SIG-M5 treated with dmso at 0.1 percent for 504 hours (cell line): Measurements from ENCODE around the gene TRIM37.

Experiments used
- DNase-seq: peaks from one replicate; lab custom pipeline; 2025; ENCODE audit not compliant: unreplicated experiment; lab: John Stamatoyannopoulos, UW

Gene TRIM37

GRCh38 chr17:59037960-59038359 lies 68.7 kb downstream of the TRIM37 start:
- no peak for DNase-seq

- DNase-seq = peak; percentile 52
Observed at GRCh38 chr17:59030811-59031210, 75.9 kb downstream of the TRIM37 start.

- DNase-seq = no peak
Observed at GRCh38 chr17:59028328-59028727, 78.4 kb downstream of the TRIM37 start.

GRCh38 chr17:59027750-59028149 lies 78.9 kb downstream of the TRIM37 start:
- DNase-seq = peak; percentile 64

- no peak for DNase-seq
Observed at GRCh38 chr17:59026176-59026939, 80.3 kb downstream of the TRIM37 start.

GRCh38 chr17:59024916-59025315 lies 81.8 kb downstream of the TRIM37 start:
- no peak for DNase-seq

- DNase-seq = no peak
Observed at GRCh38 chr17:59018019-59018418, 88.7 kb downstream of the TRIM37 start.

GRCh38 chr17:59011975-59012374 lies 94.7 kb downstream of the TRIM37 start:
- no peak for DNase-seq

- no peak for DNase-seq
Observed at GRCh38 chr17:59010026-59010425, 96.7 kb downstream of the TRIM37 start.

- no peak for DNase-seq
Observed at GRCh38 chr17:59008737-59009136, 97.9 kb downstream of the TRIM37 start.

GRCh38 chr17:59007995-59008394 lies 98.7 kb downstream of the TRIM37 start:
- no peak for DNase-seq

- DNase-seq = peak; percentile 94
Observed at GRCh38 chr17:59004338-59005111, 102.2 kb downstream of the TRIM37 start.

- DNase-seq = no peak
Observed at GRCh38 chr17:59003860-59004259, 102.8 kb downstream of the TRIM37 start.

- DNase-seq = no peak
Observed at GRCh38 chr17:59002848-59003247, 103.8 kb downstream of the TRIM37 start.

- no peak for DNase-seq
Observed at GRCh38 chr17:59002126-59002525, 104.6 kb downstream of the TRIM37 start.

- peak; percentile 96 for DNase-seq
Observed at GRCh38 chr17:59001158-59001814, 105.4 kb downstream of the TRIM37 start.

- no peak for DNase-seq
Observed at GRCh38 chr17:59000022-59000421, 106.7 kb downstream of the TRIM37 start.

- no peak for DNase-seq
Observed at GRCh38 chr17:58999500-58999899, 107.2 kb downstream of the TRIM37 start.

- DNase-seq = no peak
Observed at GRCh38 chr17:58998871-58999270, 107.8 kb downstream of the TRIM37 start.

- DNase-seq = peak; percentile 61
Observed at GRCh38 chr17:58997756-58998553, 108.7 kb downstream of the TRIM37 start.

- DNase-seq = peak; percentile 79
Observed at GRCh38 chr17:58996968-58997367, 109.7 kb downstream of the TRIM37 start.
